MM.1S (cell line): ENCODE measurements around the gene CARHSP1.

Source experiments
- EZH2 ChIP-seq: fragments of 300-600 bp; sonication (generic); optimal IDR thresholded peaks from 2 replicates; pipeline ENCODE3; 2017; ENCODE audit warnings: low read depth, mild to moderate bottlenecking, antibody characterized with exemption, low read length, mixed read lengths
- EZH2phosphoT487 ChIP-seq: fragments of 300-600 bp; sonication (generic); IDR thresholded peaks from 2 replicates; pipeline ENCODE4 v1.6.1; 2018; ENCODE audit warnings: antibody characterized with exemption, low read length
- TF ChIP-seq, protein P1 (sequence below): fragments of 300-600 bp; sonication (generic); IDR thresholded peaks from 2 replicates; pipeline ENCODE4 v1.5.1; 2016; ENCODE audit warnings: antibody characterized with exemption, low read length, mixed read lengths

DNA sequence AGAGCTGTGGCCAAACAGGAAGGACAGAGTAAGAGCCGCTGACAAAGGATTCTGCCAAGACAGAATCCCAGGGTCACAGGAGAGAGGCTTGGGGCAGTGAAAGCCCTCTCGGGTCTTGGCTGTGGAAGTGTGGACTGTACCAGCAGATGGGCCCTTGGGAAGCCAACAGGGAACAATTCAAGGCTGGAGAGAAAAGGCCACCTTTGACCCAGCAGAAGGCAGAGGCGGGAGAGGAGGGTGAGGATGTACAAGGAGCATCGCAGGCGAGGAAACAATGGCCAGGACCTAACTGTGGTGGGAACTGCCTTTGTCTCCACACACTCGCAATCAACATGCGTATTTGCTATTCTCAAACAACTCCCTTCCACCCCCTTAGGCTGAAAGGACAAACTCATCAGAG lies 15.7 kb downstream of the CARHSP1 start:
- TF ChIP-seq, protein P1, sequence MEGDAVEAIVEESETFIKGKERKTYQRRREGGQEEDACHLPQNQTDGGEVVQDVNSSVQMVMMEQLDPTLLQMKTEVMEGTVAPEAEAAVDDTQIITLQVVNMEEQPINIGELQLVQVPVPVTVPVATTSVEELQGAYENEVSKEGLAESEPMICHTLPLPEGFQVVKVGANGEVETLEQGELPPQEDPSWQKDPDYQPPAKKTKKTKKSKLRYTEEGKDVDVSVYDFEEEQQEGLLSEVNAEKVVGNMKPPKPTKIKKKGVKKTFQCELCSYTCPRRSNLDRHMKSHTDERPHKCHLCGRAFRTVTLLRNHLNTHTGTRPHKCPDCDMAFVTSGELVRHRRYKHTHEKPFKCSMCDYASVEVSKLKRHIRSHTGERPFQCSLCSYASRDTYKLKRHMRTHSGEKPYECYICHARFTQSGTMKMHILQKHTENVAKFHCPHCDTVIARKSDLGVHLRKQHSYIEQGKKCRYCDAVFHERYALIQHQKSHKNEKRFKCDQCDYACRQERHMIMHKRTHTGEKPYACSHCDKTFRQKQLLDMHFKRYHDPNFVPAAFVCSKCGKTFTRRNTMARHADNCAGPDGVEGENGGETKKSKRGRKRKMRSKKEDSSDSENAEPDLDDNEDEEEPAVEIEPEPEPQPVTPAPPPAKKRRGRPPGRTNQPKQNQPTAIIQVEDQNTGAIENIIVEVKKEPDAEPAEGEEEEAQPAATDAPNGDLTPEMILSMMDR, result no peak
- TF ChIP-seq EZH2 (no peak), EZH2phosphoT487 (no peak)
